GM18907 (cell line): ENCODE results near the gene PDSS2.
"Not testable (repeated sequence)": the region's sequence is repeated elsewhere in the genome, so short reads cannot be mapped to it uniquely, and the experiment has no call there.

Source experiments
- ATAC-seq: cut with Tn5 transposase; IDR thresholded peaks from one replicate; pipeline ENCODE4 v1.9.1; 2021; ENCODE audit warnings: mild to moderate bottlenecking, moderate library complexity; ENCODE audit not compliant: unreplicated experiment

PDSS2 gene

GRCh38 chr6:107128175-107128574 lies 331.2 kb downstream of the PDSS2 start:
- no peak for ATAC-seq

- no peak for ATAC-seq
Observed at GRCh38 chr6:107125771-107126170, 333.6 kb downstream of the PDSS2 start.

- ATAC-seq, result peak; percentile 90
Observed at GRCh38 chr6:107124934-107125348, 334.4 kb downstream of the PDSS2 start.

GRCh38 chr6:107123501-107123900 lies 335.9 kb downstream of the PDSS2 start:
- no peak for ATAC-seq

- ATAC-seq, result no peak
Observed at GRCh38 chr6:107122748-107123147, 336.6 kb downstream of the PDSS2 start.

- ATAC-seq, result no peak
Observed at GRCh38 chr6:107121964-107122495, 337.3 kb downstream of the PDSS2 start.

GRCh38 chr6:107121266-107121665 lies 338.1 kb downstream of the PDSS2 start:
- no peak for ATAC-seq

GRCh38 chr6:107120404-107120803 lies 339.0 kb downstream of the PDSS2 start:
- ATAC-seq, result no peak

- no peak for ATAC-seq
Observed at GRCh38 chr6:107118976-107119375, 340.4 kb downstream of the PDSS2 start.

- ATAC-seq, result not testable (repeated sequence)
Observed at GRCh38 chr6:107118540-107118939, 340.8 kb downstream of the PDSS2 start.

- no peak for ATAC-seq
Observed at GRCh38 chr6:107116931-107117330, 342.4 kb downstream of the PDSS2 start.

- ATAC-seq, result peak; percentile 35
Observed at GRCh38 chr6:107116328-107116892, 343.0 kb downstream of the PDSS2 start.

- peak; percentile 34 for ATAC-seq
Observed at GRCh38 chr6:107115695-107116327, 343.6 kb downstream of the PDSS2 start.

GRCh38 chr6:107114926-107115694 lies 344.3 kb downstream of the PDSS2 start, which contains the start of gene BEND3:
Gene BEND3 (minus strand): TSS chr6:107115515. CDS start chr6:107099285, 16,230 bp downstream.
- ATAC-seq, result peak; percentile 32

- peak; percentile 69 for ATAC-seq
Observed at GRCh38 chr6:107114213-107114925, 345.0 kb downstream of the PDSS2 start.

- no peak for ATAC-seq
Observed at GRCh38 chr6:107110200-107110599, 349.2 kb downstream of the PDSS2 start.

GRCh38 chr6:107108201-107108890 lies 351.0 kb downstream of the PDSS2 start:
- no peak for ATAC-seq

GRCh38 chr6:107107791-107108190 lies 351.6 kb downstream of the PDSS2 start:
- ATAC-seq, result no peak

GRCh38 chr6:107106165-107106564 lies 353.2 kb downstream of the PDSS2 start:
- no peak for ATAC-seq

- no peak for ATAC-seq
Observed at GRCh38 chr6:107105511-107106116, 353.8 kb downstream of the PDSS2 start.
